Panc1 (cell line): Measurements from ENCODE around the gene KIFC3. TPM values are rescaled to one million over a fixed set of nuclear protein-coding genes. Genes with fewer than 3 reads are reported as not detected.

ENCODE experiments used
- ATAC-seq: fragments of 200-7000 bp; cut with Tn5 transposase; 2 replicates; pipeline ENCODE4 v1.9.1; 2020; ENCODE audit warnings: mild to moderate bottlenecking, moderate library complexity
- BruUV-seq: library from RNA; stranded (reverse); fragments of 400-500 nt; replicated peaks from 2 replicates; lab custom pipeline; 2021; lab: Mats Ljungman, UMichigan
- CTCF ChIA-PET: fragments of 300-600 bp; sonication (Branson Sonifier 250); formaldehyde crosslinking; loops from one replicate; lab custom pipeline; 2022; ENCODE audit warnings: antibody characterized with exemption; lab: Charles Lee
- POLR2A ChIA-PET: fragments of 300-600 bp; sonication (Branson Sonifier 250); formaldehyde crosslinking; loops from one replicate; lab custom pipeline; 2022; ENCODE audit warnings: antibody characterized with exemption; lab: Charles Lee
- DNase-seq: peaks from one replicate; pipeline ENCODE4 v3.0.0-alpha.2; 2010; ENCODE audit warnings: low read depth, low spot score
- H3K27ac ChIP-seq: 2 replicates; pipeline ENCODE4 v1.5.1; 2011; ENCODE audit warnings: mild to moderate bottlenecking, low read length, inconsistent platforms
- H3K27me3 ChIP-seq: fragments of 200-500 bp; sonication (Bioruptor generic); 2 replicates; pipeline ENCODE4 v1.6.0; 2014; ENCODE audit warnings: low read length, inconsistent platforms; ENCODE audit not compliant: control insufficient read depth, insufficient read depth
- H3K36me3 ChIP-seq: fragments of 200-500 bp; sonication (Bioruptor generic); 2 replicates; pipeline ENCODE4 v1.5.1; 2014; ENCODE audit warnings: inconsistent platforms, mild to moderate bottlenecking, low read length, moderate library complexity; ENCODE audit not compliant: control insufficient read depth, insufficient read depth
- H3K4me1 ChIP-seq: 2 replicates; pipeline ENCODE4 v1.5.1; 2011; ENCODE audit warnings: inconsistent platforms, mild to moderate bottlenecking, low read length, moderate library complexity; ENCODE audit not compliant: control insufficient read depth, insufficient read depth
- H3K4me3 ChIP-seq, 2 experiments: 2 replicates each; pipeline ENCODE4 v1.5.1; 2011 to 2012; ENCODE audit warnings: low read depth in 2 of 2, low read length in 2 of 2, mild to moderate bottlenecking in 2 of 2, inconsistent platforms in 1 of 2, moderate library complexity in 1 of 2
- H3K9me3 ChIP-seq: fragments of 200-500 bp; sonication (Bioruptor generic); 2 replicates; pipeline ENCODE4 v1.5.1; 2014; ENCODE audit warnings: low read depth, mild to moderate bottlenecking, inconsistent platforms, low read length, moderate library complexity; ENCODE audit not compliant: control insufficient read depth, insufficient read depth
- POLR2AphosphoS5 ChIP-seq: IDR thresholded peaks from 2 replicates; pipeline ENCODE4 v1.6.1; 2012; ENCODE audit warnings: mild to moderate bottlenecking, low read depth, low read length, moderate library complexity
- SIN3A ChIP-seq: IDR thresholded peaks from 2 replicates; pipeline ENCODE4 v1.6.1; 2012; ENCODE audit warnings: low read depth, mild to moderate bottlenecking, low read length, moderate library complexity, borderline replicate concordance; ENCODE audit not compliant: insufficient read depth
- TCF7L2 ChIP-seq: IDR thresholded peaks from 2 replicates; pipeline ENCODE4 v1.6.1; 2011; ENCODE audit warnings: mild to moderate bottlenecking, low read depth, low read length, inconsistent platforms
- in situ Hi-C: cut with HindIII; loops from 2 replicates; pipeline ENCODE4 v1.10.0; 2016; ENCODE audit warnings: low sequenced_read_pairs, low pct_unique_long_range_greater_than_20kb
- intact Hi-C: fragments of 100-400 bp; cut with micrococcal nuclease; formaldehyde crosslinking; loops from one replicate; pipeline ENCODE4 v1.10.0; 2022; ENCODE audit not compliant: unreplicated experiment
- total RNA-seq: library from RNA; stranded (reverse); gene quantifications from one replicate; pipeline ENCODE4 v1.2.1, GENCODE V29; 2021; ENCODE audit not compliant: unreplicated experiment
- TF ChIP-seq, protein P1 (sequence below): fragments of 450-650 bp; IDR thresholded peaks from 2 replicates; pipeline ENCODE4 v1.5.1; 2017; ENCODE audit warnings: mild to moderate bottlenecking
- TF ChIP-seq, protein P2 (sequence below), 2 experiments: IDR thresholded peaks; 2 replicates each; pipeline ENCODE4 v1.6.1; 2011 to 2012; ENCODE audit warnings: low read depth in 2 of 2, control low read depth in 1 of 2, low read length in 1 of 2, mild to moderate bottlenecking in 1 of 2, moderate library complexity in 1 of 2; ENCODE audit not compliant: insufficient read depth in 1 of 2

Gene KIFC3
- total RNA-seq, 1 experiment from 2014 or later = 51.5 TPM

DNA sequence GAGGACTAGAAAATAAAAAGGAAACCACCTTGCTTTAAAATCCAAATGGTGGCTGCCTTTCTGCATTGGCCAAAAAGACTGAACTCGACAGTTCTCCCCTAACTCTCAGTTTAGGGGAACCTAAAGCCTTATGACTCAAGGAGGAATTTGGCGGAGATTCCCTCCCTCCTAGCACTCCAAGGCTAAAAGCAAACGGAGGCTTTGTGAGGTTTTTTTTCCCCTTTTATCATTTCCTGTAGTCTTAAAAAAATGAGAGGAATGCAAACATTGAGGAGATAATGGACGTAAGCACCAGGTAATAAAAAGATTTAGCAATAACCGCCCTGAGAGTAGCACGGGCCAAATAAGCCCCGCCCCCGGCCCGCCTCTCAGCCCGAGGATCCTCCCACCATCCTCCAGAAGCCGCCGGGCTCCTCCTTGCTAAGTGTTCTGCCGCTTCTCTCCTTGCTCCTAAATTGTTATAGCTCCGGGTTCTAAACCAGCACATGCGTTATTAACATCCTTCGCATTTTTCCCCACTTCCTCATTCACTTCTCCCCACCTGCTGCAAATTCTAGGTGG is 5.8 kb upstream of the KIFC3 start:
- H3K27me3 ChIP-seq = no peaks in the 10 kb centered on the region
- in situ Hi-C loops (no loop called here), intact Hi-C loops (no loop called here)
- CTCF ChIA-PET = interaction anchor here (0.7 kb wide), 1 partner anchor 220 kb away, joined by 9 read pairs; no protein-coding TSS in a partner anchor
- no peaks in the 10 kb centered on the region for H3K9me3 ChIP-seq
- H3K4me1 ChIP-seq = peaks cover 52% of the 10 kb centered on the region
- DNase-seq (peak; percentile 67), ATAC-seq (peak; percentile 77)
- H3K4me3 ChIP-seq = peak overlapping the region in 1 of 2 experiments; percentile 32; a peak in 2 of 4 replicates
- POLR2A ChIA-PET = interaction anchor here (0.6 kb wide), 1 partner anchor 30 kb away, joined by 8 read pairs; no protein-coding TSS in a partner anchor
- BruUV-seq = no TSS peak
- TF ChIP-seq, protein P1, sequence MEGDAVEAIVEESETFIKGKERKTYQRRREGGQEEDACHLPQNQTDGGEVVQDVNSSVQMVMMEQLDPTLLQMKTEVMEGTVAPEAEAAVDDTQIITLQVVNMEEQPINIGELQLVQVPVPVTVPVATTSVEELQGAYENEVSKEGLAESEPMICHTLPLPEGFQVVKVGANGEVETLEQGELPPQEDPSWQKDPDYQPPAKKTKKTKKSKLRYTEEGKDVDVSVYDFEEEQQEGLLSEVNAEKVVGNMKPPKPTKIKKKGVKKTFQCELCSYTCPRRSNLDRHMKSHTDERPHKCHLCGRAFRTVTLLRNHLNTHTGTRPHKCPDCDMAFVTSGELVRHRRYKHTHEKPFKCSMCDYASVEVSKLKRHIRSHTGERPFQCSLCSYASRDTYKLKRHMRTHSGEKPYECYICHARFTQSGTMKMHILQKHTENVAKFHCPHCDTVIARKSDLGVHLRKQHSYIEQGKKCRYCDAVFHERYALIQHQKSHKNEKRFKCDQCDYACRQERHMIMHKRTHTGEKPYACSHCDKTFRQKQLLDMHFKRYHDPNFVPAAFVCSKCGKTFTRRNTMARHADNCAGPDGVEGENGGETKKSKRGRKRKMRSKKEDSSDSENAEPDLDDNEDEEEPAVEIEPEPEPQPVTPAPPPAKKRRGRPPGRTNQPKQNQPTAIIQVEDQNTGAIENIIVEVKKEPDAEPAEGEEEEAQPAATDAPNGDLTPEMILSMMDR = no peak
- no peak for TF ChIP-seq SIN3A
- TF ChIP-seq TCF7L2 = peak; percentile 62
- no peaks in the 10 kb centered on the region for H3K36me3 ChIP-seq
- peak overlapping the region; percentile 84 for H3K27ac ChIP-seq

DNA sequence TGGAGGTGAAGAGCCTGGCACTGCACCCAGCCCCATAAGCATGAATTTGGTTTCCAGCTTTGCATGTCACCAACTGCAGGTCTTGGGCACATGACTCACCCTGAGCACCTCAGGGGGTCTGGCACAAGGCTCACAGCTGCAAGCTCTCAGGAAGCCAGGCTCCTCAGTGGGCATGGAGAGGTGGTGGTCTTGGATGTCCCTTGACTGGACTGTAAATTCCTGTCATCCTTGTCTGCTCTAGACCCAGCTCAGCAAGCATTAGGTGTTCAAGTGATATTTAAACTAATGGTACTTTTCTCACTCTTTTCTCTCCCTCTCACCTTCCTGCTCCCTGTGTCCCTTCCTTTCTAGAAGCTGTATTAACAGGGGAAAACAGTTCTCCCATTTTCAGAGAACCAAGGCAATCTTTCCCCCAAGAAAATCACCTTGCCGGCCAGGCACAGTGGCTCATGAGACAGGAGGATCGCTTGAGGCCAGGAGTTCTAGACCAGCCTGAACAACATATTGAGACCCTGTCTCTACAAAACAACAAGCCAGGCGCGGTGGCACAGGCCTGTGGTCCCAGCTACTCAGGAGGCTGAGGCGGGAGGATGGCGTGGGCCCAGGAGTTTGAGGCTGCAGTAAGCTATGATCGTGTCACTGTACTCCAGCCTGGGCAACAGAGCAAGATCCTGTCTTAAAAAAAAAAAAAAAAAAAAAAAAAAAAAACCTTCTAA is 5.1 kb upstream of the KIFC3 start:
- in situ Hi-C loops (no loop called here), intact Hi-C loops (no loop called here)
- ChIA-PET CTCF (interaction anchor here (0.5 kb wide), 1 partner anchor 43 kb away, joined by 5 read pairs; no protein-coding TSS in a partner anchor), POLR2A (no interaction called here)
- H3K27me3 ChIP-seq = no peaks in the 10 kb centered on the region
- no peaks in the 10 kb centered on the region for H3K36me3 ChIP-seq
- H3K4me1 ChIP-seq = peaks cover 54% of the 10 kb centered on the region
- BruUV-seq = no TSS peak
- ATAC-seq (peak; percentile 33), DNase-seq (peak; percentile 13)
- H3K27ac ChIP-seq = peak overlapping the region; percentile 84
- H3K9me3 ChIP-seq = no peaks in the 10 kb centered on the region
- TF ChIP-seq, protein P1 = no peak
- no peak for TF ChIP-seq SIN3A
- TF ChIP-seq, protein P2, sequence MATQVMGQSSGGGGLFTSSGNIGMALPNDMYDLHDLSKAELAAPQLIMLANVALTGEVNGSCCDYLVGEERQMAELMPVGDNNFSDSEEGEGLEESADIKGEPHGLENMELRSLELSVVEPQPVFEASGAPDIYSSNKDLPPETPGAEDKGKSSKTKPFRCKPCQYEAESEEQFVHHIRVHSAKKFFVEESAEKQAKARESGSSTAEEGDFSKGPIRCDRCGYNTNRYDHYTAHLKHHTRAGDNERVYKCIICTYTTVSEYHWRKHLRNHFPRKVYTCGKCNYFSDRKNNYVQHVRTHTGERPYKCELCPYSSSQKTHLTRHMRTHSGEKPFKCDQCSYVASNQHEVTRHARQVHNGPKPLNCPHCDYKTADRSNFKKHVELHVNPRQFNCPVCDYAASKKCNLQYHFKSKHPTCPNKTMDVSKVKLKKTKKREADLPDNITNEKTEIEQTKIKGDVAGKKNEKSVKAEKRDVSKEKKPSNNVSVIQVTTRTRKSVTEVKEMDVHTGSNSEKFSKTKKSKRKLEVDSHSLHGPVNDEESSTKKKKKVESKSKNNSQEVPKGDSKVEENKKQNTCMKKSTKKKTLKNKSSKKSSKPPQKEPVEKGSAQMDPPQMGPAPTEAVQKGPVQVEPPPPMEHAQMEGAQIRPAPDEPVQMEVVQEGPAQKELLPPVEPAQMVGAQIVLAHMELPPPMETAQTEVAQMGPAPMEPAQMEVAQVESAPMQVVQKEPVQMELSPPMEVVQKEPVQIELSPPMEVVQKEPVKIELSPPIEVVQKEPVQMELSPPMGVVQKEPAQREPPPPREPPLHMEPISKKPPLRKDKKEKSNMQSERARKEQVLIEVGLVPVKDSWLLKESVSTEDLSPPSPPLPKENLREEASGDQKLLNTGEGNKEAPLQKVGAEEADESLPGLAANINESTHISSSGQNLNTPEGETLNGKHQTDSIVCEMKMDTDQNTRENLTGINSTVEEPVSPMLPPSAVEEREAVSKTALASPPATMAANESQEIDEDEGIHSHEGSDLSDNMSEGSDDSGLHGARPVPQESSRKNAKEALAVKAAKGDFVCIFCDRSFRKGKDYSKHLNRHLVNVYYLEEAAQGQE (IDR thresholded peaks at IDR 0.05; ENCODE audit: insufficient read depth in 1 of 2, low read depth in 2 of 2, low read length in 1 of 2) = no peak
- TF ChIP-seq POLR2AphosphoS5 = no peak
- TF ChIP-seq TCF7L2 = no peak
- no peak overlapping the region for H3K4me3 ChIP-seq
